Sigmoid colon (tissue), 7 donors: ENCODE data around the gene PEAR1. TPM values are rescaled to one million over a fixed set of nuclear protein-coding genes. Genes with fewer than 3 reads are reported as not detected.

Experiments
- DNase-seq: peaks from one replicate; pipeline ENCODE4 v3.0.0-alpha.2; 2019
- H3K27ac ChIP-seq, 4 donors: fragments of 200-600 bp; sonication (generic); one replicate each; pipeline ENCODE4 v1.5.1; 2016 to 2019; ENCODE audit warnings: mild to moderate bottlenecking in 1 of 4
- H3K27me3 ChIP-seq, 3 donors: fragments of 200-600 bp; sonication (generic); one replicate each; pipeline ENCODE4 v1.5.1; 2019; ENCODE audit warnings: mild to moderate bottlenecking in 1 of 3
- H3K36me3 ChIP-seq, 4 donors: fragments of 200-600 bp; sonication (generic); one replicate each; pipeline ENCODE4 v1.5.1; 2016 to 2019
- H3K4me1 ChIP-seq, 4 donors: fragments of 200-600 bp; sonication (generic); one replicate each; pipeline ENCODE4 v1.5.1; 2017 to 2019
- H3K4me3 ChIP-seq, 4 donors: fragments of 200-600 bp; sonication (generic); one replicate each; pipeline ENCODE4 v1.5.1; 2017 to 2019; ENCODE audit warnings: mild to moderate bottlenecking in 2 of 4, moderate library complexity in 1 of 4
- H3K9me3 ChIP-seq, 4 donors: fragments of 200-600 bp in 3 of 4; sonication (generic) in 3 of 4; one replicate each; pipeline versions ENCODE4 v1.5.1 to v1.6.1; 2013 to 2019
- EP300 ChIP-seq, 4 donors: sonication (generic); formaldehyde crosslinking; IDR thresholded peaks; one replicate each; pipeline ENCODE4 v1.6.1; 2017; ENCODE audit warnings: antibody characterized with exemption in 4 of 4
- POLR2A ChIP-seq, 2 donors: fragments of 450-650 bp; IDR thresholded peaks; one replicate each; pipeline ENCODE4 v1.6.1; 2016; ENCODE audit warnings: antibody characterized with exemption in 2 of 2, mild to moderate bottlenecking in 2 of 2, moderate library complexity in 2 of 2
- POLR2AphosphoS5 ChIP-seq, 4 donors: sonication (generic); formaldehyde crosslinking; IDR thresholded peaks; one replicate each; pipeline ENCODE4 v1.6.1; 2017; ENCODE audit warnings: antibody characterized with exemption in 4 of 4
- WGBS, 2 donors: extraction: QIAGEN DNeasy Blood & Tissue Kit; methylation state at CpG; one replicate each; pipeline ENCODE4 v1.1.7; 2013; 5-methylcytosine and 5-hydroxymethylcytosine counted together
- intact Hi-C: fragments of 100-400 bp; cut with DNase I; formaldehyde crosslinking; loops from one replicate; pipeline ENCODE4 v1.15.1; 2023
- polyA plus RNA-seq, 3 donors: library from polyadenylated mRNA; stranded (reverse); fragments of 200-250 nt; gene quantifications; one replicate each; pipeline ENCODE4 v1.2.3, GENCODE V29; 2013
- total RNA-seq, 4 donors: library from RNA; depleted of rRNA; stranded (reverse); fragments of >200 nt; gene quantifications; one replicate each; pipeline ENCODE4 v1.1.0, GENCODE V29; 2016
- TF ChIP-seq, protein P1 (sequence below), 4 experiments: fragments of 450-650 bp in 3 of 4; fragments of 200-600 bp in 1 of 4; IDR thresholded peaks; one replicate each; pipeline ENCODE4 v1.5.1; 2016 to 2019; ENCODE audit warnings: antibody characterized with exemption in 4 of 4, mild to moderate bottlenecking in 3 of 4, moderate library complexity in 2 of 4
- donor health status: healthy with polysubstance abuse.
- donor health status: Bipolar disorder and iron deficiency.
- donor health status: healthy.

The PEAR1 gene
- total and polyA plus RNA-seq, 7 donors, result under 0.01 to 8.3 (median 3.8) TPM

DNA sequence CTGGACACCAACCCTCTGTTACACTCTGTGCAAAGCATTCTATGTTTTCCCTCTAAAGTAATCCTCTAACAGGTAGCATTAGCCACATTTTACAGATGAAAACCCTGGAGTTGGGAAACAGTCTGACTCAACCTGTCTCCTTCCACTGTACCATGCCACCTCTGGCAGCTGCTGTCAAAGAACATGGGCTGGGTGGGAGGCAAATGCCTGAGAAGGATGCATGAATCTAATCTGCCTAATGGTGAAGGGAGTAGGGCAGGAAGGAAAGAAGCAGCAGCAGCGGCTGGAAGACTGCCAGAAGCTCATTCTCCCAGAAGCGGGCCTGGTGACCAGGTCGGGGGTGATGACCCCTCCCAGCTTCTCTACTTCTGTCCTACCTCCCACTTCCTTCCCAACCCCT, 48.7 kb downstream of the PEAR1 start:
- H3K36me3 ChIP-seq, result peaks cover 63 to 100% (median 83%) of the 10 kb centered on the region in 4 donors
- H3K4me3 ChIP-seq, result no peak overlapping the region
- TF ChIP-seq POLR2AphosphoS5 (IDR thresholded peaks at IDR 0.05), result no peak
- TF ChIP-seq EP300 (IDR thresholded peaks at IDR 0.05), result no peak
- TF ChIP-seq, protein P1, sequence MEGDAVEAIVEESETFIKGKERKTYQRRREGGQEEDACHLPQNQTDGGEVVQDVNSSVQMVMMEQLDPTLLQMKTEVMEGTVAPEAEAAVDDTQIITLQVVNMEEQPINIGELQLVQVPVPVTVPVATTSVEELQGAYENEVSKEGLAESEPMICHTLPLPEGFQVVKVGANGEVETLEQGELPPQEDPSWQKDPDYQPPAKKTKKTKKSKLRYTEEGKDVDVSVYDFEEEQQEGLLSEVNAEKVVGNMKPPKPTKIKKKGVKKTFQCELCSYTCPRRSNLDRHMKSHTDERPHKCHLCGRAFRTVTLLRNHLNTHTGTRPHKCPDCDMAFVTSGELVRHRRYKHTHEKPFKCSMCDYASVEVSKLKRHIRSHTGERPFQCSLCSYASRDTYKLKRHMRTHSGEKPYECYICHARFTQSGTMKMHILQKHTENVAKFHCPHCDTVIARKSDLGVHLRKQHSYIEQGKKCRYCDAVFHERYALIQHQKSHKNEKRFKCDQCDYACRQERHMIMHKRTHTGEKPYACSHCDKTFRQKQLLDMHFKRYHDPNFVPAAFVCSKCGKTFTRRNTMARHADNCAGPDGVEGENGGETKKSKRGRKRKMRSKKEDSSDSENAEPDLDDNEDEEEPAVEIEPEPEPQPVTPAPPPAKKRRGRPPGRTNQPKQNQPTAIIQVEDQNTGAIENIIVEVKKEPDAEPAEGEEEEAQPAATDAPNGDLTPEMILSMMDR (IDR thresholded peaks at IDR 0.05), result no peak
- no peak for TF ChIP-seq POLR2A (IDR thresholded peaks at IDR 0.05)
- intact Hi-C loops, result no loop called here
- H3K27me3 ChIP-seq, result no peaks in the 10 kb centered on the region
- no peak overlapping the region for H3K27ac ChIP-seq
- H3K4me1 ChIP-seq, result no peaks in the 10 kb centered on the region
- no peaks in the 10 kb centered on the region for H3K9me3 ChIP-seq
- DNase-seq, result no peak
- 90 to 91% methylated on average over 3 of the region's 3 CpGs for WGBS, 2 donors

DNA sequence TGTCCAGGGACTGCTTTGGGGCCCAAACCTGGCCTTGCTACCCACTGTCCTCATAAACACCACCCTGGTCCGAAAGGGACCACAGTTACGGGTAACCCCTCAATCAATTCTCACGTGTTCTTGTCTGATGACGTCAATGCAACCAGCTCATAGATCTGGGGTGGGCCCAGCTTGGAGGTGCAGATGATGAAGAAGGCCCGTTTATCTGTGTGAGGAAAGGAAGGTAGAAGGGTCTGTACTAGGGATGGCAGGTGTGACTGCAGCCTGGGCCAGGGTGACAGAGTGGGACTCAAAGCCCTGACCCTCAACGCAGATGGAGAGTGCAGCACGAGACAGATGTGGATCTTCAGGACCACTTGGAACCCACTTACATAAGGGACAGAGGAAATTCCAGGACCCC, 49.1 kb downstream of the PEAR1 start:
- Histone ChIP-seq H3K9me3 (no peaks in the 10 kb centered on the region), H3K27me3 (no peaks in the 10 kb centered on the region), H3K4me1 (no peaks in the 10 kb centered on the region), H3K27ac (no peak overlapping the region), H3K4me3 (no peak overlapping the region), H3K36me3 (peaks cover 67 to 100% (median 84%) of the 10 kb centered on the region in 4 donors)
- WGBS, 2 donors, result 94 to 95% methylated on average over 7 of the region's 7 CpGs
- DNase-seq, result no peak
- intact Hi-C loops, result no loop called here
- TF ChIP-seq POLR2A (IDR thresholded peaks at IDR 0.05) (no peak), EP300 (IDR thresholded peaks at IDR 0.05) (no peak), POLR2AphosphoS5 (IDR thresholded peaks at IDR 0.05) (no peak)
- TF ChIP-seq, protein P1 (IDR thresholded peaks at IDR 0.05), result no peak

DNA sequence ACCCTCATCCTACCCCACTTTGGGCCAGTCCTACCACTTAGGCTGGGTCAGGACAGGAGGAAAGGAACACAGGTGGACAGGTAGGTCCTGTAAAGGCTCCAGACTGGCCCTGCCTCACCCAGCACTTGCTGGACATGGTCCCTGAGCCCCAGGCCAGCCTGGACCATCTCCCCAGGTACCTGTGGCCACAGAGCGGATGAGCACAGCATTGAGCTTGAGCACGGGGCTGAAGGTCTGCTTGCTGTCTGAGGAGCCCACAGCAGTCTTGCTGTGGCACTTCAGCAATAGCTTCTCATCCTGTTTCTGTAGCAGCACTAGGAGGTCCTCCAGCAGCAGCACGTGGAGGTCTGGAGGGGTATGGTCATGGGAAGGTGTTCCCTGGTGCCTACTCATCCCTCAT, 50.2 kb downstream of the PEAR1 start:
- intact Hi-C loops, result no loop called here
- Histone ChIP-seq H3K27ac (no peak overlapping the region), H3K4me3 (no peak overlapping the region), H3K4me1 (no peaks in the 10 kb centered on the region), H3K9me3 (no peaks in the 10 kb centered on the region), H3K36me3 (peaks cover 65 to 100% (median 92%) of the 10 kb centered on the region in 4 donors), H3K27me3 (no peaks in the 10 kb centered on the region)
- DNase-seq, result no peak
- TF ChIP-seq POLR2A (IDR thresholded peaks at IDR 0.05) (no peak), POLR2AphosphoS5 (IDR thresholded peaks at IDR 0.05) (no peak), EP300 (IDR thresholded peaks at IDR 0.05) (no peak)
- TF ChIP-seq, protein P1 (IDR thresholded peaks at IDR 0.05), result no peak
- 93 to 94% methylated on average over 3 of the region's 3 CpGs for WGBS, 2 donors

DNA sequence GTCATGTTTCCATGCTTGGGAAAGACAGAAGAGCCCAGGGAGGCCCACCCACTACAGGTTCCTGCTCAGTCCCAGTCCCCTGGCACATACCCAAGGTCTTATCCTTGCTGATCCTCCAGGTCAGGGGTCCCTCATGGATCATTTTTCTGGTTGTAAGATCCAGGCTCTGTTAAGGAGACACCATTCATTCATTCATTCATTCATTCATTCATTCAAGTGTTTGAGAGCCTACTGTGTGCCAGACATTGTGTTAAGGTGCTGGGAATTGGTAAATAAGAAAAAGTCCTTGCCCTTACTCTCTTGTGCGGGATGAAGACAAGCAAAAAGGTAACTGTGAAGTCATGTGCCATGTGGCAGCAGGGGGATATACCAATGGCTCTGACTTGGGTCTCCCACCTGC, 50.8 kb downstream of the PEAR1 start:
- TF ChIP-seq, protein P1 (IDR thresholded peaks at IDR 0.05), result no peak
- no peak for TF ChIP-seq POLR2AphosphoS5 (IDR thresholded peaks at IDR 0.05)
- no peak for TF ChIP-seq EP300 (IDR thresholded peaks at IDR 0.05)
- no peak for TF ChIP-seq POLR2A (IDR thresholded peaks at IDR 0.05)
- 97 to 98% methylated on average over 1 of the region's 1 CpG for WGBS, 2 donors
- intact Hi-C loops, result no loop called here
- H3K4me3 ChIP-seq, result no peak overlapping the region
- H3K36me3 ChIP-seq, result peaks cover 65 to 100% (median 89%) of the 10 kb centered on the region in 4 donors
- H3K4me1 ChIP-seq, result no peaks in the 10 kb centered on the region
- no peak overlapping the region for H3K27ac ChIP-seq
- no peak for DNase-seq
- no peaks in the 10 kb centered on the region for H3K9me3 ChIP-seq
- no peaks in the 10 kb centered on the region for H3K27me3 ChIP-seq

DNA sequence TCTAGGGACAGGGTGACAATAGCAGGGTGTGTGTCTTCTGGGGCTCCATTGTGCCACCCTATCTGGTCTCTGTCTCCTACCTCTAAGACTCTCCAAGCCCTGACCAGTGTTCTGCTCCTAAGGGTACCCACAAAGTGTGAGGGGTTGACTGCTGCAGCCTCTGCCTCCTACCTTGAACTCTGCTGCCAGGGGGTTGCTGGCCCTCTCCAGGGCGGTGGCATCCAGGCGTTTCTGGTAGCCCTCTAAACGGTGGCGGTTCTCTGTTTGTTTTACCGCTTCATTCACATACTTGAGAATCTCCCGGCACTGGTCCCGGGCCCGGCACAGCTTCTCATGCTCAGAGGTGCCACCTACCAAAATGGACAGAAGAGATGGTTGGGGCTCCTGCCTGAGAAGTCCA, 51.3 kb downstream of the PEAR1 start:
- TF ChIP-seq, protein P1 (IDR thresholded peaks at IDR 0.05), result no peak
- no peak for TF ChIP-seq EP300 (IDR thresholded peaks at IDR 0.05)
- TF ChIP-seq POLR2A (IDR thresholded peaks at IDR 0.05), result no peak
- no peak for TF ChIP-seq POLR2AphosphoS5 (IDR thresholded peaks at IDR 0.05)
- intact Hi-C loops, result no loop called here
- 93 to 94% methylated on average over 8 of the region's 8 CpGs for WGBS, 2 donors
- no peaks in the 10 kb centered on the region for H3K27me3 ChIP-seq
- H3K4me1 ChIP-seq, result no peaks in the 10 kb centered on the region
- no peak for DNase-seq
- H3K4me3 ChIP-seq, result no peak overlapping the region
- no peak overlapping the region for H3K27ac ChIP-seq
- no peaks in the 10 kb centered on the region for H3K9me3 ChIP-seq
- H3K36me3 ChIP-seq, result peaks cover 61 to 100% (median 85%) of the 10 kb centered on the region in 4 donors
